ENCODE results near the gene COX4I1. TPM values are rescaled to one million over a fixed set of nuclear protein-coding genes. Genes with fewer than 3 reads are reported as not detected.
"Not testable (repeated sequence)": the region's sequence is repeated elsewhere in the genome, so short reads cannot be mapped to it uniquely, and the experiment has no call there.

The COX4I1 gene
- total RNA-seq, 1 experiment from 2014 or later: 554 TPM

- peaks cover 62% of the 10 kb centered on the region for H3K36me3 ChIP-seq (ENCODE audit: insufficient read depth, low read length, poor library complexity, severe bottlenecking)
- BruUV-seq (replicated peaks): no TSS peak
- intact Hi-C loops (cut with micrococcal nuclease; ENCODE audit: unreplicated experiment): no loop called here
- no peaks in the 10 kb centered on the region for H3K27me3 ChIP-seq (replicated peaks; ENCODE audit: insufficient read depth, low read depth, low read length, poor library complexity)
- DNase-seq (ENCODE audit: low spot score): no peak
- H3K9me3 ChIP-seq (ENCODE audit: low read depth, low read length, poor library complexity, severe bottlenecking): no peaks in the 10 kb centered on the region
- POLR2A ChIA-PET (ENCODE audit: low non-redundant PET): no interaction called here
- no peak overlapping the region for H3K27ac ChIP-seq (ENCODE audit: low read depth, low read length, poor library complexity, severe bottlenecking)
- TF ChIP-seq, protein P1, sequence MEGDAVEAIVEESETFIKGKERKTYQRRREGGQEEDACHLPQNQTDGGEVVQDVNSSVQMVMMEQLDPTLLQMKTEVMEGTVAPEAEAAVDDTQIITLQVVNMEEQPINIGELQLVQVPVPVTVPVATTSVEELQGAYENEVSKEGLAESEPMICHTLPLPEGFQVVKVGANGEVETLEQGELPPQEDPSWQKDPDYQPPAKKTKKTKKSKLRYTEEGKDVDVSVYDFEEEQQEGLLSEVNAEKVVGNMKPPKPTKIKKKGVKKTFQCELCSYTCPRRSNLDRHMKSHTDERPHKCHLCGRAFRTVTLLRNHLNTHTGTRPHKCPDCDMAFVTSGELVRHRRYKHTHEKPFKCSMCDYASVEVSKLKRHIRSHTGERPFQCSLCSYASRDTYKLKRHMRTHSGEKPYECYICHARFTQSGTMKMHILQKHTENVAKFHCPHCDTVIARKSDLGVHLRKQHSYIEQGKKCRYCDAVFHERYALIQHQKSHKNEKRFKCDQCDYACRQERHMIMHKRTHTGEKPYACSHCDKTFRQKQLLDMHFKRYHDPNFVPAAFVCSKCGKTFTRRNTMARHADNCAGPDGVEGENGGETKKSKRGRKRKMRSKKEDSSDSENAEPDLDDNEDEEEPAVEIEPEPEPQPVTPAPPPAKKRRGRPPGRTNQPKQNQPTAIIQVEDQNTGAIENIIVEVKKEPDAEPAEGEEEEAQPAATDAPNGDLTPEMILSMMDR (conservative IDR thresholded peaks at IDR 0.05; ENCODE audit: low read depth, low read length): no peak
- TF ChIP-seq EZH2 (IDR thresholded peaks at IDR 0.05; ENCODE audit: borderline replicate concordance, low read depth, low read length, poor library complexity, severe bottlenecking): no peak
- CTCF ChIA-PET: no interaction called here
- H3K4me1 ChIP-seq (ENCODE audit: insufficient read depth, low read length, poor library complexity, severe bottlenecking): no peaks in the 10 kb centered on the region
- H3K4me3 ChIP-seq (ENCODE audit: low read depth, low read length, poor library complexity, severe bottlenecking): no peak overlapping the region
Observed at GRCh38 chr16:85805442-85806045, 6.0 kb downstream of the COX4I1 start.

DNA sequence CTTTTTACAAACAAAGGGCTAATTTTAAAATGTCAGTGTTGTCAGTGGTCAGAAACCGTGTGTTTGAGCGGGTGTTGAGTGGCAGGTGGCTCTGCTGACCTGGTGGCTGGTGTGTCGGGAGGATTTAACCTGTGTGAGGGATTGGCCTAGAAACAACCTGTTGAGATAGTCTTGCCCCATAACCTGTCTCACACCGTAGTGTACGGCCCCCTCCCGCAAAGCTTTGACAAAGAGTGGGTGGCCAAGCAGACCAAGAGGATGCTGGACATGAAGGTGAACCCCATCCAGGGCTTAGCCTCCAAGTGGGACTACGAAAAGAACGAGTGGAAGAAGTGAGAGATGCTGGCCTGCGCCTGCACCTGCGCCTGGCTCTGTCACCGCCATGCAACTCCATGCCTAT is 7.0 kb downstream of the COX4I1 start:
- no TSS peak for BruUV-seq (replicated peaks)
- H3K4me1 ChIP-seq (ENCODE audit: insufficient read depth, low read length, poor library complexity, severe bottlenecking): no peaks in the 10 kb centered on the region
- H3K27me3 ChIP-seq (replicated peaks; ENCODE audit: insufficient read depth, low read depth, low read length, poor library complexity): peaks cover 3% of the 10 kb centered on the region
- H3K9me3 ChIP-seq (ENCODE audit: low read depth, low read length, poor library complexity, severe bottlenecking): no peaks in the 10 kb centered on the region
- ChIA-PET POLR2A (ENCODE audit: low non-redundant PET) (interaction anchor here (0.5 kb wide), 1 partner anchor 202 kb away, joined by 5 read pairs; no protein-coding TSS in a partner anchor), CTCF (no interaction called here)
- H3K4me3 ChIP-seq (ENCODE audit: low read depth, low read length, poor library complexity, severe bottlenecking): no peak overlapping the region
- intact Hi-C loops (cut with micrococcal nuclease; ENCODE audit: unreplicated experiment): no loop called here
- peaks cover 55% of the 10 kb centered on the region for H3K36me3 ChIP-seq (ENCODE audit: insufficient read depth, low read length, poor library complexity, severe bottlenecking)
- no peak overlapping the region for H3K27ac ChIP-seq (ENCODE audit: low read depth, low read length, poor library complexity, severe bottlenecking)
- DNase-seq (ENCODE audit: low spot score): no peak
- TF ChIP-seq, protein P1 (conservative IDR thresholded peaks at IDR 0.05; ENCODE audit: low read depth, low read length): no peak
- TF ChIP-seq EZH2 (IDR thresholded peaks at IDR 0.05; ENCODE audit: borderline replicate concordance, low read depth, low read length, poor library complexity, severe bottlenecking): no peak

DNA sequence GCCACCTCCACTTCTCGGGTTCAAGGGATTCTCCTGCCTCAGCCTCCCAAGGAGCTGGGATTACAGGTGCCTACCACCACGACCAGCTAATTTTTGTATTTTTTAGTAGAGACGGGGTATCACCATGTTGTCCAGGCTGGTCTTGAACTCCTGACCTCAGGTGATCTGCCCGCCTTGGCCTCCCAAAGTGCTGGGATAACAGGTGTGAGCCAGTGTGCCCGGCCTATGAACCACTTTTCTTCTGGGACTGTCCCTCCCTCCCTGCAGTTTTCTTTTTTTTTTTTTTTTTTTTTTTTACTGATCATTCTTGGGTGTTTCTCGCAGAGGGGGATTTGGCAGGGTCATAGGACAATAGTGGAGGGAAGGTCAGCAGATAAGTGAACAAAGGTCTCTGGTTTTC is 7.8 kb downstream of the COX4I1 start:
- CTCF ChIA-PET; DNase-seq (ENCODE audit: low spot score): not testable (repeated sequence)

GRCh38 chr16:85808104-85808503 is 8.6 kb downstream of the COX4I1 start:
- intact Hi-C loops (cut with micrococcal nuclease; ENCODE audit: unreplicated experiment); BruUV-seq (replicated peaks); DNase-seq (ENCODE audit: low spot score); H3K9me3 ChIP-seq (ENCODE audit: low read depth, low read length, poor library complexity, severe bottlenecking); CTCF ChIA-PET; H3K4me3 ChIP-seq (ENCODE audit: low read depth, low read length, poor library complexity, severe bottlenecking); POLR2A ChIA-PET (ENCODE audit: low non-redundant PET); H3K27ac ChIP-seq (ENCODE audit: low read depth, low read length, poor library complexity, severe bottlenecking); H3K4me1 ChIP-seq (ENCODE audit: insufficient read depth, low read length, poor library complexity, severe bottlenecking): not testable (repeated sequence)
- Histone ChIP-seq H3K36me3 (ENCODE audit: insufficient read depth, low read length, poor library complexity, severe bottlenecking) (peaks cover 39% of the 10 kb centered on the region), H3K27me3 (replicated peaks; ENCODE audit: insufficient read depth, low read depth, low read length, poor library complexity) (peaks cover 18% of the 10 kb centered on the region)

More for the DNA sequence above, 7.8 kb downstream of the COX4I1 start:
- H3K4me1 ChIP-seq (ENCODE audit: insufficient read depth, low read length, poor library complexity, severe bottlenecking); H3K27ac ChIP-seq (ENCODE audit: low read depth, low read length, poor library complexity, severe bottlenecking); intact Hi-C loops (cut with micrococcal nuclease; ENCODE audit: unreplicated experiment); H3K4me3 ChIP-seq (ENCODE audit: low read depth, low read length, poor library complexity, severe bottlenecking); POLR2A ChIA-PET (ENCODE audit: low non-redundant PET); H3K9me3 ChIP-seq (ENCODE audit: low read depth, low read length, poor library complexity, severe bottlenecking); BruUV-seq (replicated peaks): not testable (repeated sequence)
- H3K36me3 ChIP-seq (ENCODE audit: insufficient read depth, low read length, poor library complexity, severe bottlenecking): peaks cover 47% of the 10 kb centered on the region
- H3K27me3 ChIP-seq (replicated peaks; ENCODE audit: insufficient read depth, low read depth, low read length, poor library complexity): peaks cover 11% of the 10 kb centered on the region

Measured in A673 (cell line).